IPS-NIHi11 (cell line): ENCODE results near the gene DNAJC1.
"Not testable (repeated sequence)": the region's sequence is repeated elsewhere in the genome, so short reads cannot be mapped to it uniquely, and the experiment has no call there.

Source experiments
- DNase-seq: peaks from one replicate; pipeline ENCODE4 v3.0.0; 2012; ENCODE audit warnings: mixed read lengths, low spot score

Gene DNAJC1

GRCh38 chr10:21904930-21905329 lies 98.6 kb downstream of the DNAJC1 start:
- DNase-seq, result no peak

GRCh38 chr10:21899736-21900135 lies 103.8 kb downstream of the DNAJC1 start:
- no peak for DNase-seq

- no peak for DNase-seq
Measured at GRCh38 chr10:21895932-21896331, 107.6 kb downstream of the DNAJC1 start.

- no peak for DNase-seq
Measured at GRCh38 chr10:21894648-21895342, 108.7 kb downstream of the DNAJC1 start.

- DNase-seq, result no peak
Measured at GRCh38 chr10:21891439-21891838, 112.1 kb downstream of the DNAJC1 start.

- DNase-seq, result no peak
Measured at GRCh38 chr10:21889477-21890275, 113.9 kb downstream of the DNAJC1 start.

- DNase-seq, result no peak
Measured at GRCh38 chr10:21888959-21889358, 114.6 kb downstream of the DNAJC1 start.

- no peak for DNase-seq
Measured at GRCh38 chr10:21885940-21886339, 117.6 kb downstream of the DNAJC1 start.

- DNase-seq, result no peak
Measured at GRCh38 chr10:21873198-21873597, 130.3 kb downstream of the DNAJC1 start.

- DNase-seq, result not testable (repeated sequence)
Measured at GRCh38 chr10:21872771-21873170, 130.8 kb downstream of the DNAJC1 start.

GRCh38 chr10:21870849-21871248 lies 132.7 kb downstream of the DNAJC1 start:
- no peak for DNase-seq

GRCh38 chr10:21869087-21869486 lies 134.4 kb downstream of the DNAJC1 start:
- DNase-seq, result not testable (repeated sequence)

- DNase-seq, result no peak
Measured at GRCh38 chr10:21860718-21861117, 142.8 kb downstream of the DNAJC1 start.

- DNase-seq, result no peak
Measured at GRCh38 chr10:21858455-21858854, 145.1 kb downstream of the DNAJC1 start.

- DNase-seq, result no peak
Measured at GRCh38 chr10:21849607-21850006, 153.9 kb downstream of the DNAJC1 start.

- DNase-seq, result no peak
Measured at GRCh38 chr10:21843645-21844044, 159.9 kb downstream of the DNAJC1 start.

GRCh38 chr10:21841273-21841672 lies 162.3 kb downstream of the DNAJC1 start:
- DNase-seq, result not testable (repeated sequence)

- not testable (repeated sequence) for DNase-seq
Measured at GRCh38 chr10:21837487-21837886, 166.0 kb downstream of the DNAJC1 start.

- DNase-seq, result not testable (repeated sequence)
Measured at GRCh38 chr10:21834574-21834973, 169.0 kb downstream of the DNAJC1 start.

GRCh38 chr10:21832821-21833130 lies 170.8 kb downstream of the DNAJC1 start:
- no peak for DNase-seq

GRCh38 chr10:21831986-21832820 lies 171.3 kb downstream of the DNAJC1 start:
- no peak for DNase-seq

- no peak for DNase-seq
Measured at GRCh38 chr10:21830037-21830436, 173.5 kb downstream of the DNAJC1 start.

GRCh38 chr10:21827308-21827707 lies 176.2 kb downstream of the DNAJC1 start:
- DNase-seq, result no peak
